Breast epithelium (tissue), 4 donors: ENCODE data around the gene HSD3B7. TPM values are rescaled to one million over a fixed set of nuclear protein-coding genes. Genes with fewer than 3 reads are reported as not detected.

Experiments
- DNase-seq, 2 donors: peaks; one replicate each; pipeline ENCODE4 v3.0.0-alpha.2; 2019; ENCODE audit warnings: low spot score in 2 of 2
- H3K27ac ChIP-seq, 2 donors: fragments of 200-600 bp; sonication (generic) in 1 of 2; one replicate each; pipeline ENCODE4 v1.5.1; 2016 to 2019; ENCODE audit warnings: mild to moderate bottlenecking in 1 of 2
- H3K27me3 ChIP-seq, 2 donors: fragments of 200-600 bp; sonication (generic) in 1 of 2; one replicate each; pipeline versions ENCODE4 v1.5.1 to v1.6.0; 2017 to 2019; ENCODE audit warnings: control low read depth in 1 of 2, mild to moderate bottlenecking in 1 of 2
- H3K36me3 ChIP-seq: fragments of 200-600 bp; one replicate; pipeline ENCODE4 v1.5.1; 2019
- H3K4me1 ChIP-seq, 2 donors: fragments of 200-600 bp; sonication (generic); one replicate each; pipeline ENCODE4 v1.5.1; 2016 to 2019; ENCODE audit warnings: control low read depth in 1 of 2
- H3K4me3 ChIP-seq, 3 donors: fragments of 200-600 bp; sonication (generic); 1 replicate in 2 of 3; 2 replicates in 1 of 3; pipeline ENCODE4 v1.5.1; 2016 to 2019; ENCODE audit warnings: mild to moderate bottlenecking in 3 of 3, moderate library complexity in 2 of 3
- H3K9me3 ChIP-seq, 2 donors: fragments of 200-600 bp; sonication (generic) in 1 of 2; one replicate each; pipeline ENCODE4 v1.5.1; 2016 to 2019; ENCODE audit warnings: control low read depth in 1 of 2
- CTCF ChIP-seq, 3 donors: fragments of 450-650 bp; IDR thresholded peaks; one replicate each; pipeline ENCODE4 v1.5.1; 2016 to 2017; ENCODE audit warnings: antibody characterized with exemption in 3 of 3, mild to moderate bottlenecking in 3 of 3, moderate library complexity in 3 of 3
- POLR2A ChIP-seq: fragments of 450-650 bp; IDR thresholded peaks from one replicate; pipeline ENCODE4 v1.6.1; 2016; ENCODE audit warnings: antibody characterized with exemption, mild to moderate bottlenecking, moderate library complexity
- POLR2AphosphoS5 ChIP-seq, 3 donors: sonication (generic); formaldehyde crosslinking; IDR thresholded peaks; one replicate each; pipeline ENCODE4 v1.6.1; 2017; ENCODE audit warnings: antibody characterized with exemption in 3 of 3
- intact Hi-C: fragments of 100-400 bp; cut with DNase I; formaldehyde crosslinking; loops from one replicate; pipeline ENCODE4 v1.15.1; 2023; ENCODE audit warnings: low total_unique reads
- total RNA-seq, 3 donors: library from RNA; depleted of rRNA; stranded (reverse); fragments of >200 nt; gene quantifications; one replicate each; pipeline ENCODE4 v1.1.0, GENCODE V29; 2016

HSD3B7 gene
- total RNA-seq, 3 donors from 2014 or later, result 12.1 to 27.8 (median 26.9) TPM

GRCh38 chr16:30944352-30944751 is 40.7 kb upstream of the HSD3B7 start:
- Histone ChIP-seq H3K27me3 (no peaks in the 10 kb centered on the region), H3K4me1 (no peaks in the 10 kb centered on the region), H3K9me3 (no peaks in the 10 kb centered on the region), H3K36me3 (no peaks in the 10 kb centered on the region), H3K27ac (no peak overlapping the region), H3K4me3 (no peak overlapping the region)
- no peak for DNase-seq
- TF ChIP-seq POLR2AphosphoS5 (IDR thresholded peaks at IDR 0.05), result no peak
- TF ChIP-seq POLR2A, result no peak
- TF ChIP-seq CTCF (IDR thresholded peaks at IDR 0.05), result no peak
- intact Hi-C loops, result loop anchor here (10.0 kb wide), 1 partner anchor 90 kb away; the partner anchor contains the start of gene STX4

GRCh38 chr16:30946671-30947540 is 38.1 kb upstream of the HSD3B7 start:
- H3K9me3 ChIP-seq, result no peaks in the 10 kb centered on the region
- H3K4me3 ChIP-seq, result no peak overlapping the region
- H3K36me3 ChIP-seq, result no peaks in the 10 kb centered on the region
- H3K27me3 ChIP-seq, result no peaks in the 10 kb centered on the region
- peaks cover 8 to 14% of the 10 kb centered on the region in 2 donors for H3K4me1 ChIP-seq
- intact Hi-C loops, result loop anchor here (10.0 kb wide), 1 partner anchor 88 kb away; the partner anchor contains the start of gene STX4
- H3K27ac ChIP-seq, result no peak overlapping the region
- TF ChIP-seq CTCF (IDR thresholded peaks at IDR 0.05) (no peak), POLR2A (no peak)
- no peak for DNase-seq

- Histone ChIP-seq H3K4me3 (no peak overlapping the region), H3K4me1 (peaks cover 8 to 14% of the 10 kb centered on the region in 2 donors), H3K27me3 (no peaks in the 10 kb centered on the region), H3K27ac (peak overlapping the region; percentile 91 to 94), H3K9me3 (no peaks in the 10 kb centered on the region), H3K36me3 (no peaks in the 10 kb centered on the region)
- no peak for TF ChIP-seq POLR2AphosphoS5 (IDR thresholded peaks at IDR 0.05)
- no peak for TF ChIP-seq POLR2A
- no peak for TF ChIP-seq CTCF (IDR thresholded peaks at IDR 0.05)
- DNase-seq, result no peak
- intact Hi-C loops, result loop anchor here (10.0 kb wide), 1 partner anchor 87 kb away; the partner anchor contains the start of gene STX4
Observed at GRCh38 chr16:30947541-30947858, 37.5 kb upstream of the HSD3B7 start.

- H3K27ac ChIP-seq, result peak overlapping the region; percentile 91 to 94
- TF ChIP-seq POLR2AphosphoS5 (IDR thresholded peaks at IDR 0.05), result peak in 2 of 3 donors; percentile 8 to 45
- TF ChIP-seq CTCF (IDR thresholded peaks at IDR 0.05), result no peak
- no peaks in the 10 kb centered on the region for H3K9me3 ChIP-seq
- no peaks in the 10 kb centered on the region for H3K36me3 ChIP-seq
- intact Hi-C loops, result loop anchor here (10.0 kb wide), 1 partner anchor 87 kb away; the partner anchor contains the start of gene STX4
- peak overlapping the region; percentile 84 to 98 (median 98) for H3K4me3 ChIP-seq
- no peaks in the 10 kb centered on the region for H3K27me3 ChIP-seq
- peak; percentile 82 to 95 for DNase-seq
- peaks cover 8 to 14% of the 10 kb centered on the region in 2 donors for H3K4me1 ChIP-seq
Observed at GRCh38 chr16:30947859-30948666, 36.9 kb upstream of the HSD3B7 start.
